WTC11 (cell line): ENCODE data around the gene CEBPA. TPM values are rescaled to one million over a fixed set of nuclear protein-coding genes. Genes with fewer than 3 reads are reported as not detected.

Experiments
- ATAC-seq: fragments of 200-7000 bp; cut with Tn5 transposase; 2 replicates; pipeline ENCODE4 v1.10.0; 2021; ENCODE audit warnings: mild to moderate bottlenecking, moderate library complexity
- CTCF ChIA-PET: fragments of 300-600 bp; sonication (Branson Sonifier 250); formaldehyde crosslinking; loops from one replicate; lab custom pipeline; 2021; ENCODE audit warnings: antibody characterized with exemption; lab: Charles Lee
- POLR2A ChIA-PET: fragments of 350-600 bp; sonication (Branson Sonifier 250); formaldehyde crosslinking; loops from one replicate; lab custom pipeline; 2021; ENCODE audit warnings: antibody characterized with exemption; lab: Charles Lee
- DNase-seq: peaks from one replicate; pipeline ENCODE4 v3.0.0; 2021; ENCODE audit warnings: low spot score
- H3K27ac Mint-ChIP-seq: 2 replicates; pipeline ENCODE4 v1.8.0; 2021; ENCODE audit warnings: mixed read lengths
- H3K27me3 Mint-ChIP-seq: 2 replicates; pipeline ENCODE4 v1.8.0; 2021; ENCODE audit warnings: low read depth, mild to moderate bottlenecking, moderate library complexity, mixed read lengths
- H3K36me3 Mint-ChIP-seq: 2 replicates; pipeline ENCODE4 v1.8.0; 2021; ENCODE audit warnings: mixed read lengths
- H3K4me1 Mint-ChIP-seq: 2 replicates; pipeline ENCODE4 v1.8.0; 2022; ENCODE audit warnings: mixed read lengths
- H3K4me3 Mint-ChIP-seq: 2 replicates; pipeline ENCODE4 v1.8.0; 2021; ENCODE audit warnings: mild to moderate bottlenecking, moderate library complexity, mixed read lengths
- H3K9me3 Mint-ChIP-seq: 2 replicates; pipeline ENCODE4 v1.8.0; 2021; ENCODE audit warnings: mixed read lengths
- AFF4 ChIP-seq: sonication (generic); formaldehyde crosslinking; IDR thresholded peaks from 2 replicates; pipeline ENCODE4 v1.8.1; 2023; ENCODE audit warnings: mild to moderate bottlenecking, missing genetic modification reagents, borderline replicate concordance
- CREB1 ChIP-seq: sonication (generic); formaldehyde crosslinking; IDR thresholded peaks from 2 replicates; pipeline ENCODE4 v1.8.0; 2023; ENCODE audit warnings: mild to moderate bottlenecking, missing genetic modification reagents
- CTCF ChIP-seq: fragments of 200-600 bp; IDR thresholded peaks from 2 replicates; pipeline ENCODE4 v1.8.0; 2022; ENCODE audit warnings: antibody characterized with exemption
- EMX1 ChIP-seq: fragments of 250-450 bp; sonication (Bioruptor Pico); IDR thresholded peaks from 2 replicates; pipeline ENCODE4 v1.8.0; 2021; ENCODE audit warnings: mild to moderate bottlenecking
- FOXP4 ChIP-seq: sonication (generic); formaldehyde crosslinking; IDR thresholded peaks from 2 replicates; pipeline ENCODE4 v1.8.0; 2022; ENCODE audit warnings: mild to moderate bottlenecking, missing genetic modification reagents
- OVOL2 ChIP-seq: fragments of 250-450 bp; sonication (Bioruptor Pico); IDR thresholded peaks from 2 replicates; pipeline ENCODE4 v1.9.0; 2021; ENCODE audit warnings: mild to moderate bottlenecking, borderline replicate concordance
- SP1 ChIP-seq: sonication (generic); formaldehyde crosslinking; conservative IDR thresholded peaks from 2 replicates; pipeline ENCODE4 v1.8.1; 2022; ENCODE audit warnings: missing genetic modification reagents
- TCF7 ChIP-seq: sonication (generic); formaldehyde crosslinking; IDR thresholded peaks from 2 replicates; pipeline ENCODE4 v1.8.0; 2022; ENCODE audit warnings: mild to moderate bottlenecking, low read depth, missing genetic modification reagents, moderate library complexity
- ZNF416 ChIP-seq: fragments of 250-450 bp; sonication (Bioruptor Pico); IDR thresholded peaks from 2 replicates; pipeline ENCODE4 v1.9.0; 2021; ENCODE audit warnings: mild to moderate bottlenecking, inconsistent platforms
- ZNF532 ChIP-seq: fragments of 250-450 bp; sonication (Bioruptor Pico); IDR thresholded peaks from 2 replicates; pipeline ENCODE4 v1.9.0; 2021; ENCODE audit warnings: mild to moderate bottlenecking, borderline replicate concordance
- ZNF671 ChIP-seq: fragments of 250-450 bp; sonication (Bioruptor Pico); IDR thresholded peaks from 2 replicates; pipeline ENCODE4 v1.8.0; 2021; ENCODE audit warnings: mild to moderate bottlenecking
- ZSCAN18 ChIP-seq: fragments of 250-450 bp; sonication (Bioruptor Pico); IDR thresholded peaks from 2 replicates; pipeline ENCODE4 v2.1.2; 2022; ENCODE audit warnings: mild to moderate bottlenecking, moderate library complexity
- total RNA-seq: library from RNA; stranded (reverse); gene quantifications from 3 replicates; pipeline ENCODE4 v1.2.3, GENCODE V29; 2021

The CEBPA gene
- total RNA-seq, 1 experiment from 2014 or later = 5.6 TPM

- no peak for TF ChIP-seq OVOL2
- TF ChIP-seq CREB1 (CRISPR knock-in tag) = no peak
- TF ChIP-seq ZNF416 = no peak
- TF ChIP-seq SP1 (CRISPR knock-in tag) = no peak
- TF ChIP-seq EMX1 (CRISPR knock-in tag) = no peak
- no peak for TF ChIP-seq AFF4 (CRISPR knock-in tag)
- TF ChIP-seq TCF7 (CRISPR knock-in tag) = no peak
- no peak for TF ChIP-seq FOXP4 (CRISPR knock-in tag)
- ATAC-seq (no peak), DNase-seq (no peak)
- POLR2A ChIA-PET = no interaction called here
- H3K9me3 Mint-ChIP-seq = peaks cover 6% of the 10 kb centered on the region
- H3K27me3 Mint-ChIP-seq = no peaks in the 10 kb centered on the region; the same call in 1 of the 2 replicates
- H3K36me3 Mint-ChIP-seq = no peaks in the 10 kb centered on the region
- H3K4me1 Mint-ChIP-seq = peaks cover 10% of the 10 kb centered on the region
- CTCF ChIA-PET = interaction anchor here (0.7 to 2.1 kb wide), 8 partner anchors 8 to 90 kb away, joined by 3 to 16 read pairs (median 4); partner anchors contain the start of gene CEBPA
- H3K27ac Mint-ChIP-seq = no peak overlapping the region
- H3K4me3 Mint-ChIP-seq = no peak overlapping the region
Measured at GRCh38 chr19:33312065-33312464, 9.7 kb upstream of the CEBPA start.

GRCh38 chr19:33311326-33311682 lies 9.0 kb upstream of the CEBPA start:
- ATAC-seq (peak; percentile 47; the same call in 1 of the 2 replicates), DNase-seq (peak; percentile 52)
- H3K36me3 Mint-ChIP-seq = no peaks in the 10 kb centered on the region
- H3K27me3 Mint-ChIP-seq = no peaks in the 10 kb centered on the region; the same call in 1 of the 2 replicates
- peak; percentile 43; the same call in 1 of the 2 replicates for TF ChIP-seq ZNF671 (CRISPR knock-in tag)
- TF ChIP-seq ZNF532 (CRISPR knock-in tag) = no peak
- TF ChIP-seq CTCF = peak; percentile 35; the same call in 1 of the 2 replicates
- TF ChIP-seq ZSCAN18 (CRISPR knock-in tag) = 0 out of 2 replicates have a peak, but pooled peaks have one; percentile 6
- H3K9me3 Mint-ChIP-seq = peaks cover 6% of the 10 kb centered on the region
- no peak overlapping the region for H3K4me3 Mint-ChIP-seq
- ChIA-PET CTCF (interaction anchor here (0.8 to 2.1 kb wide), 11 partner anchors 9 to 109 kb away, joined by 3 to 16 read pairs (median 4); partner anchors contain the start of genes CEBPA and SLC7A10), POLR2A (interaction anchor here (0.8 to 1.4 kb wide), 2 partner anchors 9 to 62 kb away, joined by 3 read pairs; partner anchors contain the start of genes CEBPA and CEBPG)
- H3K27ac Mint-ChIP-seq = no peak overlapping the region
- peaks cover 10% of the 10 kb centered on the region for H3K4me1 Mint-ChIP-seq
